K562 (cell line): Measurements from ENCODE around the gene PPEF2. TPM values are rescaled to one million over a fixed set of nuclear protein-coding genes. Genes with fewer than 3 reads are reported as not detected.

ENCODE experiments used
- ARID3A ChIP-seq: IDR thresholded peaks from 2 replicates; pipeline ENCODE4 v1.6.1; 2012; ENCODE audit warnings: low read depth, low read length, improper control_type of control experiment, borderline replicate concordance
- CCNT2 ChIP-seq: IDR thresholded peaks from 2 replicates; pipeline ENCODE4 v1.6.1; 2011; ENCODE audit warnings: borderline replicate concordance, low read depth, mild to moderate bottlenecking, moderate library complexity, mixed read lengths, low read length; ENCODE audit not compliant: insufficient read length; ENCODE audit errors: extremely low read depth
- ELF4 ChIP-seq: fragments of 450-650 bp; formaldehyde crosslinking; IDR thresholded peaks from 2 replicates; pipeline ENCODE4 v1.4.0; 2022; ENCODE audit warnings: missing genetic modification characterization
- EP400 ChIP-seq: fragments of 450-650 bp; IDR thresholded peaks from 2 replicates; pipeline ENCODE4 v1.6.1; 2017; ENCODE audit warnings: antibody characterized with exemption, mild to moderate bottlenecking, moderate library complexity
- ESRRA ChIP-seq: fragments of 450-650 bp; IDR thresholded peaks from 2 replicates; pipeline ENCODE4 v1.6.1; 2014; ENCODE audit warnings: low read depth, mild to moderate bottlenecking, moderate library complexity, borderline replicate concordance
- FOXJ3 ChIP-seq: sonication (generic); formaldehyde crosslinking; IDR thresholded peaks from 2 replicates; pipeline ENCODE4 v1.4.0; 2020; ENCODE audit warnings: mild to moderate bottlenecking, missing genetic modification reagents
- HDAC2 ChIP-seq: fragments of 450-650 bp; IDR thresholded peaks from 2 replicates; pipeline ENCODE4 v1.6.1; 2016; ENCODE audit warnings: mild to moderate bottlenecking
- MXD1 ChIP-seq: fragments of 250-450 bp; sonication (Bioruptor Pico); IDR thresholded peaks from 2 replicates; pipeline ENCODE4 v1.8.0; 2021; ENCODE audit warnings: borderline replicate concordance, mild to moderate bottlenecking, moderate library complexity; ENCODE audit not compliant: poor library complexity, severe bottlenecking
- NFATC3 ChIP-seq: fragments of 450-650 bp; IDR thresholded peaks from 2 replicates; pipeline ENCODE4 v1.6.1; 2017; ENCODE audit warnings: mild to moderate bottlenecking
- PML ChIP-seq: IDR thresholded peaks from 2 replicates; pipeline ENCODE4 v1.6.1; 2012; ENCODE audit warnings: low read length, inconsistent platforms
- SAFB ChIP-seq: fragments of 200-400 bp; formaldehyde crosslinking; IDR thresholded peaks from 2 replicates; pipeline ENCODE4 v1.6.1; 2017; ENCODE audit warnings: low read depth, low read length, borderline replicate concordance
- SMAD3 ChIP-seq: fragments of 450-650 bp; formaldehyde crosslinking; conservative IDR thresholded peaks from 2 replicates; pipeline ENCODE4 v1.4.0; 2020; ENCODE audit warnings: mild to moderate bottlenecking
- ZKSCAN8 ChIP-seq: fragments of 200-800 bp; sonication (Bioruptor generic); IDR thresholded peaks from 2 replicates; pipeline ENCODE4 v1.6.1; 2016; ENCODE audit warnings: missing genetic modification characterization, missing compliant biosample characterization
- ZNF384 ChIP-seq: IDR thresholded peaks from 2 replicates; pipeline ENCODE4 v1.6.1; 2012; ENCODE audit warnings: low read depth, low read length, improper control_type of control experiment
- ZNF668 ChIP-seq: fragments of 250-450 bp; sonication (Bioruptor Pico); IDR thresholded peaks from 2 replicates; pipeline ENCODE4 v1.8.0; 2022; ENCODE audit warnings: mild to moderate bottlenecking, inconsistent platforms
- ZNF778 ChIP-seq: fragments of 450-650 bp; formaldehyde crosslinking; IDR thresholded peaks from 2 replicates; pipeline ENCODE4 v1.4.0; 2020; ENCODE audit warnings: mild to moderate bottlenecking, moderate library complexity
- polyA plus RNA-seq, 8 experiments: library from polyadenylated mRNA; depleted of rRNA in 4 of 8; stranded (reverse) in 5 of 8; unstranded in 3 of 8; fragments of >200 nt; fragmentation: Nextera tagmentation in 2 of 8; fragmentation: Illumina TruSeq in 1 of 8; extraction: Ambion mirVana in 2 of 8; extraction: Trizol in 1 of 8; gene quantifications; 2 replicates each; pipeline versions ENCODE4 v1.2.1 to v1.2.3, GENCODE V29; 2011 to 2014; ENCODE audit warnings: inconsistent platforms in 1 of 8, missing spikeins in 1 of 8
- total RNA-seq, 7 experiments: library from RNA; depleted of rRNA in 6 of 7; stranded (reverse); fragments of >200 nt in 6 of 7; fragmentation: Illumina TruSeq in 2 of 7; extraction: Trizol in 2 of 7; gene quantifications; 2 replicates each; pipeline versions ENCODE4 v1.2.1 to v1.2.3, GENCODE V29; 2011 to 2021; ENCODE audit warnings: low replicate concordance in 1 of 7
- TF ChIP-seq, protein P1 (sequence below), 2 experiments: IDR thresholded peaks; 2 replicates each; pipeline ENCODE4 v1.6.1; 2011; ENCODE audit warnings: borderline replicate concordance in 1 of 2, control low read depth in 1 of 2, low read depth in 1 of 2, low read length in 1 of 2, mild to moderate bottlenecking in 1 of 2, mixed read lengths in 1 of 2, moderate library complexity in 1 of 2; ENCODE audit not compliant: insufficient read depth in 1 of 2, insufficient read length in 1 of 2, poor library complexity in 1 of 2, severe bottlenecking in 1 of 2; ENCODE audit errors: extremely low read depth in 1 of 2
- TF ChIP-seq, protein P2 (sequence below), 2 experiments: IDR thresholded peaks in 1 of 2; conservative IDR thresholded peaks in 1 of 2; 2 replicates each; pipeline ENCODE4 v1.6.1; 2016; ENCODE audit warnings: low read depth in 2 of 2, mild to moderate bottlenecking in 1 of 2, missing compliant biosample characterization in 1 of 2, missing genetic modification characterization in 1 of 2, moderate library complexity in 1 of 2
- TF ChIP-seq, protein P3 (sequence below): sonication (generic); formaldehyde crosslinking; IDR thresholded peaks from 2 replicates; pipeline ENCODE4 v1.8.0; 2023; ENCODE audit warnings: mild to moderate bottlenecking, missing genetic modification reagents

Gene PPEF2
- total and polyA plus RNA-seq, 9 of the 15 experiments (the other 6 are each of a cell fraction or from before 2014, with no cell fraction given): not detected

DNA sequence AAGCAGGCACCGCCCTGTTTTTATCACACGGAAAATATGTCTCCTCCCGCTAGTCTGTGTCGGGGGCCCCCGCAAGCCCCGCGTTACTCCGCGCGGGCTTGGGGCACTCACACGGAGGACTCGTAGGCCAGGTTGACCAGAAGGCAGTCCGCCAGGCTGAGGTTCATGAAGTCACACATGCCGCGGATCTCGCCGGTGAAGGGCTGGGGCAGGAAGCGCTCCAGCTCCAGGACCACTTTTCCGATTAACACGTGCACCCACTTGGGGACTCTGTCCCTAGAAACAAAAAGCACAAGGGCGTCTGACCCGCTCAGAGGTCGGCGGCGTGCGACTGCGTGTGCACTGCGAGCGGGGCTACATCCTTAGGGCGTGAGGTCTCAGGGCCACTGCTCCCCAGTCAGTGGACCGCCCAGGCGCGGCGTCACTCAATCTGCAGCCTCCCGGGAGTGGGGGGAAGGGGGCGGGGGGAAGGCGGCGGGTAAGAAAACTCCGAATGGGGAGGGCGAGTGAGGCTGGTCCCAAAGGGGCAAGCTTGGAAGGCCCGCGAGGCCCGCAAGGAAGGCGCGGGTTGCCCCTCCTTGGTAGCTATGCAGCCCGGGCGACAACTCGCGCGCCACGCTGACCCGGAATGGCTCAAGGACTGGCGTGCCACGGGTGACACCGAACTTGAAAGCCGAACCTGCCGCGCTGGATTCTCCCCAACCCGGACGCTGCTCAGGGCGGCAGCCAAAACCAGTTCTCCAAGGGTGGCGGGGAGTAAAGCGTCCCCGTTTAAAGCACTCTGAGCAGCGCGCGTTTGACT lies 37.8 kb upstream of the PPEF2 start (continued):
- TF ChIP-seq MXD1 (CRISPR knock-in tag) (no peak), SMAD3 (CRISPR knock-in tag) (no peak), ELF4 (CRISPR knock-in tag) (no peak), HDAC2 (no peak), ZNF778 (CRISPR knock-in tag) (no peak), NFATC3 (no peak), ZNF668 (no peak), ZNF384 (no peak), ARID3A (no peak), CCNT2 (no peak), EP400 (peak; percentile 47; the same call in 1 of the 2 replicates), ESRRA (no peak), PML (no peak), FOXJ3 (CRISPR knock-in tag) (no peak), SAFB (no peak), ZKSCAN8 (CRISPR knock-in tag) (no peak)
- TF ChIP-seq, protein P1, sequence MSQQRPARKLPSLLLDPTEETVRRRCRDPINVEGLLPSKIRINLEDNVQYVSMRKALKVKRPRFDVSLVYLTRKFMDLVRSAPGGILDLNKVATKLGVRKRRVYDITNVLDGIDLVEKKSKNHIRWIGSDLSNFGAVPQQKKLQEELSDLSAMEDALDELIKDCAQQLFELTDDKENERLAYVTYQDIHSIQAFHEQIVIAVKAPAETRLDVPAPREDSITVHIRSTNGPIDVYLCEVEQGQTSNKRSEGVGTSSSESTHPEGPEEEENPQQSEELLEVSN (IDR thresholded peaks at IDR 0.05; ENCODE audit: borderline replicate concordance in 1 of 2, extremely low read depth in 1 of 2, insufficient read depth in 1 of 2, insufficient read length in 1 of 2, low read depth in 1 of 2, low read length in 1 of 2, poor library complexity in 1 of 2, severe bottlenecking in 1 of 2): no peak
- TF ChIP-seq, protein P2, sequence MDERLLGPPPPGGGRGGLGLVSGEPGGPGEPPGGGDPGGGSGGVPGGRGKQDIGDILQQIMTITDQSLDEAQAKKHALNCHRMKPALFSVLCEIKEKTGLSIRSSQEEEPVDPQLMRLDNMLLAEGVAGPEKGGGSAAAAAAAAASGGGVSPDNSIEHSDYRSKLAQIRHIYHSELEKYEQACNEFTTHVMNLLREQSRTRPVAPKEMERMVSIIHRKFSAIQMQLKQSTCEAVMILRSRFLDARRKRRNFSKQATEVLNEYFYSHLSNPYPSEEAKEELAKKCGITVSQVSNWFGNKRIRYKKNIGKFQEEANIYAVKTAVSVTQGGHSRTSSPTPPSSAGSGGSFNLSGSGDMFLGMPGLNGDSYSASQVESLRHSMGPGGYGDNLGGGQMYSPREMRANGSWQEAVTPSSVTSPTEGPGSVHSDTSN (CRISPR knock-in tag; IDR thresholded peaks at IDR 0.05; ENCODE audit: low read depth): no peak
- TF ChIP-seq, protein P2 (tag; conservative IDR thresholded peaks at IDR 0.05; ENCODE audit: low read depth): no peak
- TF ChIP-seq, protein P3, sequence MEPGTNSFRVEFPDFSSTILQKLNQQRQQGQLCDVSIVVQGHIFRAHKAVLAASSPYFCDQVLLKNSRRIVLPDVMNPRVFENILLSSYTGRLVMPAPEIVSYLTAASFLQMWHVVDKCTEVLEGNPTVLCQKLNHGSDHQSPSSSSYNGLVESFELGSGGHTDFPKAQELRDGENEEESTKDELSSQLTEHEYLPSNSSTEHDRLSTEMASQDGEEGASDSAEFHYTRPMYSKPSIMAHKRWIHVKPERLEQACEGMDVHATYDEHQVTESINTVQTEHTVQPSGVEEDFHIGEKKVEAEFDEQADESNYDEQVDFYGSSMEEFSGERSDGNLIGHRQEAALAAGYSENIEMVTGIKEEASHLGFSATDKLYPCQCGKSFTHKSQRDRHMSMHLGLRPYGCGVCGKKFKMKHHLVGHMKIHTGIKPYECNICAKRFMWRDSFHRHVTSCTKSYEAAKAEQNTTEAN (CRISPR knock-in tag): no peak
